ENCODE data around the gene RAPGEF4.
A peak's percentile ranks its signal among the peaks of the same experiment; 100 is the strongest.

DNA sequence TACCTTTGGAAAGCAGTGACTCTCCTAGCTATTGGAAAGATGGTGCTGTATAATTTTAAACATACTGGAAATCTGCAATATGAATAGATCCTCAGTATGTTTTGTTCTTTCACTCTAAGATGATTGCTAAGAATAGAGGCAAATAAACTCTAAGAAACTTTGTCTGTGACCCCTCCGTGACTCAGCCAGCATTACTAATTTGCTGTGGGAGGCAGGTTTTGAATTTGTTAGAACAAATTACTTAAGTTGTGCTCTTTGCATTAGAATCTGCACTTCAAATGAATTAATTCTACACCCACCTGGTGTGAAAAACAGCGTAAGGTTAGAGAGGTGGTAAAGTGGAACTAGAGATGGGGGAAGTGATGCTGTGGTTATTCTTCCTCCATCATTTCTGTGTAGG, 142.2 kb downstream of the RAPGEF4 start:
- TF ChIP-seq, protein P1, sequence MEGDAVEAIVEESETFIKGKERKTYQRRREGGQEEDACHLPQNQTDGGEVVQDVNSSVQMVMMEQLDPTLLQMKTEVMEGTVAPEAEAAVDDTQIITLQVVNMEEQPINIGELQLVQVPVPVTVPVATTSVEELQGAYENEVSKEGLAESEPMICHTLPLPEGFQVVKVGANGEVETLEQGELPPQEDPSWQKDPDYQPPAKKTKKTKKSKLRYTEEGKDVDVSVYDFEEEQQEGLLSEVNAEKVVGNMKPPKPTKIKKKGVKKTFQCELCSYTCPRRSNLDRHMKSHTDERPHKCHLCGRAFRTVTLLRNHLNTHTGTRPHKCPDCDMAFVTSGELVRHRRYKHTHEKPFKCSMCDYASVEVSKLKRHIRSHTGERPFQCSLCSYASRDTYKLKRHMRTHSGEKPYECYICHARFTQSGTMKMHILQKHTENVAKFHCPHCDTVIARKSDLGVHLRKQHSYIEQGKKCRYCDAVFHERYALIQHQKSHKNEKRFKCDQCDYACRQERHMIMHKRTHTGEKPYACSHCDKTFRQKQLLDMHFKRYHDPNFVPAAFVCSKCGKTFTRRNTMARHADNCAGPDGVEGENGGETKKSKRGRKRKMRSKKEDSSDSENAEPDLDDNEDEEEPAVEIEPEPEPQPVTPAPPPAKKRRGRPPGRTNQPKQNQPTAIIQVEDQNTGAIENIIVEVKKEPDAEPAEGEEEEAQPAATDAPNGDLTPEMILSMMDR (conservative IDR thresholded peaks at IDR 0.05; ENCODE audit: low read depth, low read length) = no peak
- TF ChIP-seq CEBPB (IDR thresholded peaks at IDR 0.05; ENCODE audit: low read depth, low read length) (no peak), RCOR1 (IDR thresholded peaks at IDR 0.05; ENCODE audit: insufficient replicate concordance, low read length) (no peak), RAD21 (IDR thresholded peaks at IDR 0.05; ENCODE audit: low read length) (no peak), MAZ (IDR thresholded peaks at IDR 0.05; ENCODE audit: borderline replicate concordance, low read depth, low read length) (no peak), RFX5 (IDR thresholded peaks at IDR 0.05; ENCODE audit: low read depth, low read length) (no peak), FOS (IDR thresholded peaks at IDR 0.05; ENCODE audit: low read depth, low read length) (peak; percentile 23; the same call in 1 of the 2 replicates), POLR2A (IDR thresholded peaks at IDR 0.05; ENCODE audit: low read depth, low read length) (no peak)

Measured in IMR-90 (cell line).